Measurements from ENCODE around the gene C11orf68. TPM values are rescaled to one million over a fixed set of nuclear protein-coding genes. Genes with fewer than 3 reads are reported as not detected.

The C11orf68 gene
- total RNA-seq, 1 donor from 2014 or later, result 34.9 TPM

- DNase-seq (ENCODE audit: low spot score in 2 of 2, unreplicated experiment in 2 of 2), result no peak
- TF ChIP-seq, protein P1, sequence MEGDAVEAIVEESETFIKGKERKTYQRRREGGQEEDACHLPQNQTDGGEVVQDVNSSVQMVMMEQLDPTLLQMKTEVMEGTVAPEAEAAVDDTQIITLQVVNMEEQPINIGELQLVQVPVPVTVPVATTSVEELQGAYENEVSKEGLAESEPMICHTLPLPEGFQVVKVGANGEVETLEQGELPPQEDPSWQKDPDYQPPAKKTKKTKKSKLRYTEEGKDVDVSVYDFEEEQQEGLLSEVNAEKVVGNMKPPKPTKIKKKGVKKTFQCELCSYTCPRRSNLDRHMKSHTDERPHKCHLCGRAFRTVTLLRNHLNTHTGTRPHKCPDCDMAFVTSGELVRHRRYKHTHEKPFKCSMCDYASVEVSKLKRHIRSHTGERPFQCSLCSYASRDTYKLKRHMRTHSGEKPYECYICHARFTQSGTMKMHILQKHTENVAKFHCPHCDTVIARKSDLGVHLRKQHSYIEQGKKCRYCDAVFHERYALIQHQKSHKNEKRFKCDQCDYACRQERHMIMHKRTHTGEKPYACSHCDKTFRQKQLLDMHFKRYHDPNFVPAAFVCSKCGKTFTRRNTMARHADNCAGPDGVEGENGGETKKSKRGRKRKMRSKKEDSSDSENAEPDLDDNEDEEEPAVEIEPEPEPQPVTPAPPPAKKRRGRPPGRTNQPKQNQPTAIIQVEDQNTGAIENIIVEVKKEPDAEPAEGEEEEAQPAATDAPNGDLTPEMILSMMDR (IDR thresholded peaks at IDR 0.05; ENCODE audit: unreplicated experiment), result no peak
- H3K27ac Mint-ChIP-seq, result no peak overlapping the region
- no peaks in the 10 kb centered on the region for H3K36me3 Mint-ChIP-seq
- H3K4me1 Mint-ChIP-seq, result no peaks in the 10 kb centered on the region
- no peaks in the 10 kb centered on the region for H3K27me3 Mint-ChIP-seq (ENCODE audit: low read depth)
- H3K9me3 Mint-ChIP-seq, result no peaks in the 10 kb centered on the region
- no peak overlapping the region for H3K4me3 Mint-ChIP-seq
These were observed 9.8 kb upstream of the C11orf68 start for GRCh38 chr11:65928667-65929066.

DNA sequence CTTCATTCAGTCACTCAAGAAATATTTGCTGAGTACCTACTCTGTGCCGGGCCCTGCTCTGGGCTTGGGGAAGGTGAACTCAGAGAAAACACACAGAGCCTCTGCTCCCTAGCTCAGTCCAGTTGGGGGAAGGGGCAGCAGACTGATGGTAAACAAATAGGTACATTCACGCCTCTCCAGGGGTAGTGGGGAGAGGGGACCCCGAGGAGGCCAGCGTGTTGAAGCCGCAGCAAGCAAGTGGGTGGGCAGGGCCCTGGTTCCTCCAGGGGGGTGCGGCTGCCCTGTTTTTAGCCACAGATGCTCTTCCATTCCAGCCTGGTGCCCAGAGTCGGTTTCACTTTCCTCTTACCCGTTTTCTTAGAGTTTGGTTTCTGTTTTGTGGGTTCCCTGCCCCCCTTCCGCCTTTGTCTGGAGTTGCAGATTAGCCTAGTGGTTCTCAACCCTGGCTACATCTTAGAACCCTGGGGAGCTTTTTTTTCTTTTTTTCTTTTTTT, 9.1 kb upstream of the C11orf68 start:
- TF ChIP-seq, protein P1 (IDR thresholded peaks at IDR 0.05; ENCODE audit: unreplicated experiment), result no peak
- Mint-ChIP-seq H3K36me3 (peaks cover 4% of the 10 kb centered on the region), H3K9me3 (no peaks in the 10 kb centered on the region), H3K27ac (no peak overlapping the region), H3K4me1 (no peaks in the 10 kb centered on the region), H3K4me3 (no peak overlapping the region), H3K27me3 (ENCODE audit: low read depth) (no peaks in the 10 kb centered on the region)
- DNase-seq (ENCODE audit: low spot score in 2 of 2, unreplicated experiment in 2 of 2), result no peak

DNA sequence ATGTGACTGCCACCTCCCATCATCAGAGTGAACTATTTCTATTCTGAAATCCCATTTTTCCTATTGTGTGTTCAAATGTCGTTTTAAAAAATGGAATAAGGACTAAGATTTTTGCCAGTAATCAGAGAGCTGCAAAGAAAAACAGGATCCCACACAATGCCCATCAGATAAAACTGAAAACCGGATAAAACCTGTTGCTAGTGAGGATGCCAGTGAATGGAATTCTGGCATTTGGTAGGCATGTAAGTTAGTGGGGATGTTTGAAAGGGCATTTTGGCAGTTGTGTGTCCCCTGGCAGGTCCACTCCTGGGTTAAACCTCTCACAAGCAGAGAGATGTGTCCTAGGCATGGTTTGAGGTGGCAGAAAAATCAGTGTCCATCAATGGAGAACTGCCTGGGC, 6.5 kb upstream of the C11orf68 start:
- TF ChIP-seq, protein P1 (IDR thresholded peaks at IDR 0.05; ENCODE audit: unreplicated experiment), result no peak
- Mint-ChIP-seq H3K27ac (no peak overlapping the region), H3K36me3 (peaks cover 14% of the 10 kb centered on the region), H3K9me3 (no peaks in the 10 kb centered on the region), H3K4me3 (no peak overlapping the region), H3K4me1 (peaks cover under 1% of the 10 kb centered on the region), H3K27me3 (ENCODE audit: low read depth) (no peaks in the 10 kb centered on the region)
- DNase-seq (ENCODE audit: low spot score in 2 of 2, unreplicated experiment in 2 of 2), result no peak

DNA sequence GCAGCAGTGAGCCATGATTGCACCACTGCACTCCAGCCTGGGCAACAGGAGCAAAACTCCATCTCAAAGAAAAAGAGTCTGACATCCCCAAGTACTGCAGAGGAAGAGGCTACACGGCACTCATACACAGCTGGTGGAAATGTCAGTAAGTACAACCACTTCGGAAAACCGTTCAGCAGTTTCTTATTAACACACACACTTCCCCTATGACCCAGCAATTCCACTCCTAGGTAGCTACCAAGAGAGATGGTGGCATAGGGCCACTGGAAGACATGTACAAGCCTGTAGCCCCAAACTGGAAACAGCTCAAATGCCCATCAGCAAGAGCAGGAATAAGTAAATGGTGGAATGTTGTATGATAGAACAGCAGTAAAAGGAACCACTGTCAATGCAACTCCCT, 3.7 kb upstream of the C11orf68 start:
- Mint-ChIP-seq H3K4me3 (no peak overlapping the region), H3K9me3 (no peaks in the 10 kb centered on the region)

GRCh38 chr11:65921876-65922275, 3.0 kb upstream of the C11orf68 start:
- Mint-ChIP-seq H3K4me3 (peak overlapping the region; percentile 2), H3K36me3 (peaks cover 17% of the 10 kb centered on the region), H3K27ac (no peak overlapping the region), H3K4me1 (peaks cover 14% of the 10 kb centered on the region), H3K27me3 (ENCODE audit: low read depth) (no peaks in the 10 kb centered on the region), H3K9me3 (no peaks in the 10 kb centered on the region)
- TF ChIP-seq, protein P1 (IDR thresholded peaks at IDR 0.05; ENCODE audit: unreplicated experiment), result no peak
- DNase-seq (ENCODE audit: low spot score in 2 of 2, unreplicated experiment in 2 of 2), result no peak

More for the DNA sequence above, 3.7 kb upstream of the C11orf68 start:
- TF ChIP-seq, protein P1 (IDR thresholded peaks at IDR 0.05; ENCODE audit: unreplicated experiment), result no peak
- Mint-ChIP-seq H3K27me3 (ENCODE audit: low read depth) (no peaks in the 10 kb centered on the region), H3K36me3 (peaks cover 14% of the 10 kb centered on the region), H3K4me1 (peaks cover 9% of the 10 kb centered on the region), H3K27ac (no peak overlapping the region)
- DNase-seq (ENCODE audit: low spot score in 2 of 2, unreplicated experiment in 2 of 2), result no peak

Measured in mesothelial cell of epicardium (in vitro differentiated cells).